SH-SY5Y (cell line): ENCODE results near the gene COX4I1.

Experiments
- GATA2 ChIP-seq: IDR thresholded peaks from 2 replicates; pipeline ENCODE4 v1.6.1; 2011; ENCODE audit warnings: mild to moderate bottlenecking, low read depth, low read length
- GATA3 ChIP-seq: IDR thresholded peaks from 2 replicates; pipeline ENCODE4 v1.6.1; 2011; ENCODE audit warnings: low read depth, mild to moderate bottlenecking, low read length, moderate library complexity

Gene COX4I1

GRCh38 chr16:85835227-85835751, 35.8 kb downstream of the COX4I1 start:
- no peak for TF ChIP-seq GATA2
- TF ChIP-seq GATA3, result no peak

- TF ChIP-seq GATA2 (no peak), GATA3 (no peak)
Measured at GRCh38 chr16:85835956-85836705, 36.6 kb downstream of the COX4I1 start.

- no peak for TF ChIP-seq GATA3
- TF ChIP-seq GATA2, result no peak
Measured at GRCh38 chr16:85836706-85837582, 37.4 kb downstream of the COX4I1 start.

- TF ChIP-seq GATA2, result no peak
- no peak for TF ChIP-seq GATA3
Measured at GRCh38 chr16:85838381-85838780, 38.9 kb downstream of the COX4I1 start.

- no peak for TF ChIP-seq GATA3
- TF ChIP-seq GATA2, result no peak
Measured at GRCh38 chr16:85838876-85839585, 39.5 kb downstream of the COX4I1 start.

GRCh38 chr16:85839681-85840240, 40.3 kb downstream of the COX4I1 start:
- no peak for TF ChIP-seq GATA2
- TF ChIP-seq GATA3, result no peak

- TF ChIP-seq GATA2 (no peak), GATA3 (no peak)
Measured at GRCh38 chr16:85840395-85840794, 40.9 kb downstream of the COX4I1 start.

- TF ChIP-seq GATA3 (no peak), GATA2 (no peak)
Measured at GRCh38 chr16:85840801-85841200, 41.3 kb downstream of the COX4I1 start.

GRCh38 chr16:85842435-85842834, 42.9 kb downstream of the COX4I1 start:
- TF ChIP-seq GATA3, result no peak

GRCh38 chr16:85842848-85843247, 43.4 kb downstream of the COX4I1 start:
- TF ChIP-seq GATA2 (no peak), GATA3 (no peak)

GRCh38 chr16:85843471-85844168, 44.1 kb downstream of the COX4I1 start:
- no peak for TF ChIP-seq GATA2
- TF ChIP-seq GATA3, result no peak

GRCh38 chr16:85844169-85844481, 44.6 kb downstream of the COX4I1 start:
- no peak for TF ChIP-seq GATA3
- no peak for TF ChIP-seq GATA2

- TF ChIP-seq GATA2, result no peak
Measured at GRCh38 chr16:85844786-85845185, 45.3 kb downstream of the COX4I1 start.
